H4 (cell line): ENCODE measurements around the gene SIX3. TPM values are rescaled to one million over a fixed set of nuclear protein-coding genes. Genes with fewer than 3 reads are reported as not detected.

ENCODE experiments used
- total RNA-seq: library from RNA; depleted of rRNA; stranded (reverse); fragments of >200 nt; shearing (Covaris generic); gene quantifications from 2 replicates; pipeline ENCODE4 v1.2.3, GENCODE V29; 2014; rRNA removed

The SIX3 gene
- total RNA-seq, 1 experiment from 2014 or later, result not detected

Other genes with a start within 250 kb of the SIX3 start
- gene SIX2, start 67.8 kb downstream of the SIX3 start, total RNA-seq, result 0.06 and 0.52 TPM in 2 replicates